ENCODE measurements around the gene BMP7. TPM values are rescaled to one million over a fixed set of nuclear protein-coding genes. Genes with fewer than 3 reads are reported as not detected.

Gene BMP7
- polyA plus RNA-seq, 1 experiment = not detected

- POLR2A ChIA-PET = no interaction called here
- no peak overlapping the region for H3K4me3 ChIP-seq (ENCODE audit: low read depth, low read length)
- no peak for DNase-seq (ENCODE audit: low read depth)
- peaks cover 9% of the 10 kb centered on the region for H3K27me3 ChIP-seq (ENCODE audit: control insufficient read depth, insufficient read depth, low read length)
- TF ChIP-seq CTCF (IDR thresholded peaks at IDR 0.05; ENCODE audit: insufficient read depth, low read depth, low read length) = no peak
- H3K36me3 ChIP-seq (ENCODE audit: control insufficient read depth, insufficient read depth, low read length) = no peaks in the 10 kb centered on the region
- CTCF ChIA-PET = no interaction called here
Measured at GRCh38 chr20:57167292-57167655, 99.2 kb downstream of the BMP7 start.

GRCh38 chr20:57166568-57167291 lies 99.7 kb downstream of the BMP7 start:
- POLR2A ChIA-PET = no interaction called here
- CTCF ChIA-PET = no interaction called here
- DNase-seq (ENCODE audit: low read depth) = no peak
- H3K27me3 ChIP-seq (ENCODE audit: control insufficient read depth, insufficient read depth, low read length) = peaks cover 9% of the 10 kb centered on the region
- no peak overlapping the region for H3K4me3 ChIP-seq (ENCODE audit: low read depth, low read length)
- no peaks in the 10 kb centered on the region for H3K36me3 ChIP-seq (ENCODE audit: control insufficient read depth, insufficient read depth, low read length)
- no peak for TF ChIP-seq CTCF (IDR thresholded peaks at IDR 0.05; ENCODE audit: insufficient read depth, low read depth, low read length)

GRCh38 chr20:57165427-57166004 lies 100.9 kb downstream of the BMP7 start:
- DNase-seq (ENCODE audit: low read depth) = no peak
- Histone ChIP-seq H3K4me3 (ENCODE audit: low read depth, low read length) (no peak overlapping the region), H3K27me3 (ENCODE audit: control insufficient read depth, insufficient read depth, low read length) (peaks cover 7% of the 10 kb centered on the region), H3K36me3 (ENCODE audit: control insufficient read depth, insufficient read depth, low read length) (no peaks in the 10 kb centered on the region)
- no peak for TF ChIP-seq CTCF (IDR thresholded peaks at IDR 0.05; ENCODE audit: insufficient read depth, low read depth, low read length)
- ChIA-PET CTCF (no interaction called here), POLR2A (no interaction called here)

- Histone ChIP-seq H3K4me3 (ENCODE audit: low read depth, low read length) (no peak overlapping the region), H3K27me3 (ENCODE audit: control insufficient read depth, insufficient read depth, low read length) (peaks cover 7% of the 10 kb centered on the region), H3K36me3 (ENCODE audit: control insufficient read depth, insufficient read depth, low read length) (no peaks in the 10 kb centered on the region)
- ChIA-PET POLR2A (no interaction called here), CTCF (no interaction called here)
- DNase-seq (ENCODE audit: low read depth) = no peak
- TF ChIP-seq CTCF (IDR thresholded peaks at IDR 0.05; ENCODE audit: insufficient read depth, low read depth, low read length) = no peak
Measured at GRCh38 chr20:57164872-57165271, 101.6 kb downstream of the BMP7 start.

GRCh38 chr20:57163041-57163440 lies 103.4 kb downstream of the BMP7 start:
- Histone ChIP-seq H3K4me3 (ENCODE audit: low read depth, low read length) (no peak overlapping the region), H3K36me3 (ENCODE audit: control insufficient read depth, insufficient read depth, low read length) (no peaks in the 10 kb centered on the region), H3K27me3 (ENCODE audit: control insufficient read depth, insufficient read depth, low read length) (peaks cover 7% of the 10 kb centered on the region)
- CTCF ChIA-PET = no interaction called here
- POLR2A ChIA-PET = no interaction called here
- no peak for TF ChIP-seq CTCF (IDR thresholded peaks at IDR 0.05; ENCODE audit: insufficient read depth, low read depth, low read length)
- DNase-seq (ENCODE audit: low read depth) = no peak
